Superior temporal gyrus (tissue), 1 donor: ENCODE results near the gene RAMACL.
A peak's percentile ranks its signal among the peaks of the same experiment; 100 is the strongest.

Source experiments
- DNase-seq: peaks from one replicate; pipeline ENCODE4 v3.0.0-alpha.2; 2016; ENCODE audit errors: extremely low spot score

RAMACL gene

DNA sequence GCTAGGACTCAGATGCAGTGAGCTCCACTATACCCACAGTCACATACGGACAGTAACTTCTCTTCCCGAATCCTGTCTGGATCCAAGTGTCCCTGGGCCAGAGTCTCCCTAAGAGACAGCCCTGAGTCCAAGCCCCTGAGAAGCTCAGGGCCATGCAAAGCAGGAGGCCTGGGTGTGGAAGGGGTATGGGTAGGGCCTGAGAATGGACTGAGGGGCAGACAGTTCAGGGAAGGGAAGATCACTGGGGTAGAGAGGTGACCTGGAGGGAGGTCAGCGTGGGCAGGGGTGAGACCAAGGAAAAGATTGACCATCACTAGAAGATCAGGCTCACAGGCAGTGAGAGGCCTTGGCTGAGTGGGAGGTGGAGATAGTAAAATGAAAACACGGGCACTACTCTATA is 31.8 kb upstream of the RAMACL start:
- DNase-seq = no peak

DNA sequence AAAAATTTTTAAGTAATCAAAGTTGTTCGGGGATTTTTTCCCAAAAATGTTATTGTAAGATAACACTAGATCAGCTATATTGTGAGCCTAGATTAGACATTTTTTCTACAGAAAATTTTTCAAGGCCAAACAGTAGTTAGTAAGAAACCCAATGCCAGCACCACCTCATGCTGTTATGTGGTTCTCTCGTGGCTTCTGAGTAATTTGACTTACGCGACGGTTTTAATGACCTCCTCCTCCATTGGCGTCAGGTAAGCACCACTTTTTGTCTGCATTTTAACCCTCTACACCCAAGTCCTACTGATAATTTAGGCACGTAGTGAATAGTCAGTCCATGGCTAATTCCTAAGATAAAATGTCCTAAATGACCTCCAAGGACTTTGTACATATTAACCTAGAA is 30.9 kb upstream of the RAMACL start:
- DNase-seq = no peak

DNA sequence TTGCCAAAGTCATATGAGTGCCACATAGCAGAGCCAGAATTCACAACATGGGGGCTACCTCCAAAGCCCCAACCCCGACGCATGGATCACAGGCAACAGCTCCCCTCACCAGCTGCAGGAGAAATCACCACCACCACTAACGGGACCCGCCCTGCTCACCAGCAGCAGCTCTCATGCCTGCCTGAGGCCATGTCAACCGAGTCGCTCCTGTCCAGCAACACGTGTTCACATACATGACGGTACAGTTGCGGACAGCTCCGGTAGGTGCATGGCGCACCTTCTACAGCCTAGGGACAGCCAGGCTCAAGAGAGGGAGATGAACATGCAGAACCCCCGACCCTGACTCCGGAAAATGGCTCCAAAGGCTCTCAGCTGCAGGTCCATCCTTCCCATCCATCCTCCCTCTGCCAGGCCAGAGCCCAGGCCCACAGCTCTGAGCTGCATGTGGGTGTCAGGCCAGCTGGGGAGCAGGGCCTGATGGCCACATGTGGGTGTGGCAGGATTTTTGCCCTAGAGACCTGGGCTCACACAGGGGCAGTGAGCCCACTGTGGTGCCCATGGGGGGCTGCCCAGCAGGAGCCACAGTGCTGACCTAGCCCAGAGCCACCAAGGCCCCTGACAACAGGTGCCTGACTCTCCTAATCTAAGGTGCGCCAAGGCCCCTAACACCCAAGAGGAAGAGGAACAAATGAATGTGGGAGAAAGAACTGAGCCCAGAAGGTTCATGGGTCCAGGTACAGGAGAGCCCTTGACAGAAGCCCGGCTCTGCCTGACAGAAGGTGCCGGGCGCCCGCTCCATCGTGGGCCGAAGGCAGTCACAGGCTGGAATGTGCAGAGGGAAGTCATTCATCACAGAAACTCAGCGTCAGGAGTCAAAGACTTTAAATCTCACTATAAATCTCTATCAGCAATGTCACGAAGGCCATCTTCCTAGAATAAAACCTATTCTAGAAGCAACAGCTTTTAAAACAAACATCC is 30.1 kb upstream of the RAMACL start:
- DNase-seq = no peak

DNA sequence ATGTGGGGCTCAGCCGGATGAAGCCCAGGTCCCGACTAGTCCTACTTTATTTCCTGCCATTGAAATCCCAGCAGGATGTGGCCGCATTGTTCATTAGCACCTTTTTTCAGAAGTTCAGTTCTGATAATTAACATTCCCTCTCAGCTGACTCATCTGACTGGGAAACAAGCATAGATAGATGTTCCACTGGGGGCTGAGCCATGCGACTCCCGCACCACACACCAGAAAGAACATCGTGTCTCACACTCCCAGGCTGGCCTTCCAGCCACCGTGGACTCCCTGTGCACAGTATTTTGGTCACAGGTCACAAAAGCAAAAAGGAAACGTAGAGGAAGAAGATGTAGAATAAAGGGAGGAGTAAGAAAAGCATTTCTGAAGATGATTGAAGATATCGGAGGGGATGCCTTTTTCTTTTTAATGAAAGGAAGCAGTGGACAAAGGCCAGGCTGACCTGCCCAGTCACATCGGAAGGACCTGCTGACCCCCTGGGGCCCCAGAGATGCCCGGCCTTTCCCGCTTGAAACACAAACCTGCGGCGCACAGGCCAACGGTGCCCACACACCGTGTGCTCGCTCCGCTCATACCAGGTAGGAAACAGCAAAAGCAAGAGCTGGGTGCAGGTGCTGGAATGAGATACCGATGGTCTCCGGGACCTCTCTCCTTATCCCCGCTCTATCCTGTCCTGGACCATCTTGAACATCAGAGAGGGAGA is 28.7 kb upstream of the RAMACL start:
- DNase-seq = no peak

DNA sequence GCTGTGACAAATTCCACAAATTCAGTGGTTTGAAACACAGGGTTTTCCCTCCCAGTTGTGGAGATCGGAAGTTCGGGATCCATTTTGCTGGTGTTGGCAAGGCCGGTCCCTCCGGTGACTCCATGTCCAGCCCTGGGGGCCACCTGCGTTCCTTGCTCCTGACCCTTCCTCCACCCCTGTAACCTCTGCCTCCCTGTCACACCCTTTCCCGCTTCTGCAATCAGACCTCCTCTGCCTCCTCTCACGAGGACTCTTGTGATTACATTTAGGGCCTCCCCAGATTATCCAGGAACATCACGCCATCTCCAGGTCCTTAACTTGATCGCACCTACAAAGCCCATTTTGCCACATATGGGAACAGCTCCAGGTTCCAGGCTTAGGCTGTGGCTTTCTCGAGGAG is 28.1 kb upstream of the RAMACL start:
- no peak for DNase-seq

DNA sequence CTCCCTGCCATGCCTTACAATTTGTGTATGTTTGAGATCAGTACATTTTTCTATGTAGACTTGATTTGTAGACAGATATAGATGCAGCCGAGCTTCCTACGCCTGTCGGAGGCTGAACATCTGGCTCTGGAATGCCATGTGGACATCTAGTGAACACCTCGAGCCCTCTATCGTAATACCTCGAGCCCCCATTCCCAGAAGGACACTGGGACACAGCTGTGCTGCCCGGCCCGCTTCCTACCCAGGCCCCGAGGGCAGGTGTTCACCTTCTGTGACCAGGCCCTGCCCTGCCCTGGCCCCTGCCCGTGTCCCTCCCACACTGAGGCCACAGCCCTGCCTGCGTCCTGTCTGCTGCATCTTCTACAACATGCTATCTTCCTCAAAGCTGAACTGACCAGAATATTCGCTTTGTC is 27.7 kb upstream of the RAMACL start:
- DNase-seq = no peak

DNA sequence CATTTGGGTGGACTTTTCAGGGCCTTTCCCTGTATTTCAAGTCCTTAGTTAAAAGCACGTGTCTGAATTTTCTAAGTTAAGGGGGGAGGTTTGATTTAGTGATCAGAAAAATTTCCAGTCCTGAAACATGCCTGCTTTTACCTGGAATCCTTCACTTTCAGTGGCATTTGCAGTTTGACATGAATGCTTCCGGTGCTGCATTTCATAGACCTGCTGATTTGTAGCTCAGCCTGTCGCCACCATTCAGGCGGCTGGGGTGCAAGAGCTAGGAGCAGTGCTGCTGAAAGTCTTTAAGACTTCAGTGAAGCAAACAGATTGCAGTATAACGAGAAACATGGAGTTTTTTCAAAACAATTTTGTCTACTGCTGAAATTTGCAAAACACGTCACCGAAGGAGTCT is 26.5 kb upstream of the RAMACL start:
- no peak for DNase-seq

DNA sequence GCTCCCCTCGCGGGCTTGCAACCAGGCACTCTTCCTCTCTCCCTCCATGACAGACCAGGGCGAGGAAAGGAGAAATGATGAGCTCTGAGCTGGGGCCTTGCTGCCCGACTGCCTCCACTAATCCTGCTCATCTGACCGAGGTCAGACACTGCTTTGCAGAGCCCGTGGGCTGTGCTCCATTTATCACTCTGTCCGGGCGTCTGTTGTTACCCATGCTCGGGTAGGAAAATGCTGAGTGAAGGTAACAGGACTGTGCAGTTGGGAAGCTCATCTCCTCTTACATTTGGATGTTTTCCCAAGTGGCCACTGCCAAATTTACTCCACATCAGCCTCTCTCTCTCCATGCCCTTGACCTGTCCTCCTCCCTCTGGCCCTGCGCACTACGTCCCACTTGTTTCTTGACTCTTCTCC is 26.0 kb upstream of the RAMACL start:
- no peak for DNase-seq

DNA sequence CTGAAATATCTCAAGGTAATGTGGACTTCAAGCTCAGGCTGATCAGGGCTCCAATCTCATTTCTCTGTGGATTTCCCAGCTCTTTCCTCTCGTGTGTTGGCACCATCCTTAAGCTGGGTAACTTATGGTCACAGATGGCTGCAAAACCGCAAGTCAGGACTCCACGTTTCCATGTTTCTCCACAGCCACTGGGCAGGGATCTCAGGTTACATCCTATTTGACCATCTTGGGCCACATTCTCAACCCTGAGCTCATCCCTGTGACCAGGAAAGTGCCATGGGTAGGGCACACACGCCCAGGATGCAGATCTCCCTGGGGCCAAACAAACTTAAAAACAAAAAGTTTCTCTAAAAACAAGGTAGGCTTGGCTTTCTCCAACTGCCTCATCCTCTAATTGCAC is 25.2 kb upstream of the RAMACL start:
- no peak for DNase-seq

DNA sequence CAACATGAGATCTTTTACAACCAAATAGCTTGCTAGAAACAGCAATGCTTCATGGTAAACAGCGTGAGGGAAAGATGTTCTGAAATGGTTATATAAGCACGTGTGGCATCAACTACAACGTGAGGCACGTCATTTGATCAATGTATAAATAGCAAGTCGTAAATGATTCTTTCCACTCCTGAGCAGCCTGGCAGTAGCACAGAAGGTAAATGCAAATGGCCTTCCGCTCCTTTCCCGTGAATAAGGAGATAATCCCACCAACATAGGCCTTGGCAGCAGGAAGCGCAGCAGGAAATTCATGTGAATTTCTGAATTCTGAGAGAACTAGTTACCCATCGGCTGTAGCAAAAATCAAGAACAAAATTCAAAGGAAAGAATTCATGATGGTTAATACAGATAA is 23.6 kb upstream of the RAMACL start:
- no peak for DNase-seq

DNA sequence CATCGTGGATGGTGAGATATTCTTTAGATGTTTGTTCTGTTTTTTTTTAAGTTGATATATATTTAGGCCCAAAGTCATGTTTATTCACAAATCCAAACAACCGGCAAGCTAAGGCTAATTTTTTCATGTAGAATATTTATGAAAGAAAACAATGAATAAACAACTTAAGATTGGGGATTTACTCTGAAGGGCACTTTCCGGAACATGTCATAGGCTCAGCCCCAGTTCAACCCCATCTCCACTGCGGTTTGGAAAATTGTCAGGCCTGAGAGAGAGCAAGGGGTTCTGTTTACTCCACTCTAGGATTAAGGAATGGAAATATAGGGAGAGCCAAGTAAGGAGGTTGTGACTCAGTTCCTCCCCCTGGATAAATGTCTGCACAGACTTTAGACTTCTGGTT is 22.3 kb upstream of the RAMACL start:
- no peak for DNase-seq

DNA sequence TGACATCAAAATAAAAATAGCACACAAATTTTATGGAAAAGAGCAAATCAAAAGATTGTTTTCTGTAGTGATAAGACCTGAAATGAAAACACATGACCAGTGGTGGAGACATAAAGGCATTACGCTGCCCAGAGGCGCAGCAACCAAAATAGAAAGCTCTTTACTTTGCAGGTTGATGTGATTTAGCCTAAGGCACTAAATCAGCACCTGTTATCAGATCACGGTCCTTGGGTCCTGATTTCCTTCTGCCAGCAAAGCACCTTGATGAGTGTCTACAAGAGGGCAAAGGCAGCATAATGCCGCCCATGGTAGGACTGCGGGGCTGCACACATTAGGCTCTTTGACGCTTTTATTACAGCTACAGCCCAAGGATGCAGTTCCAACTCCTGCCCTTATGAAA is 19.3 kb upstream of the RAMACL start:
- DNase-seq = no peak

DNA sequence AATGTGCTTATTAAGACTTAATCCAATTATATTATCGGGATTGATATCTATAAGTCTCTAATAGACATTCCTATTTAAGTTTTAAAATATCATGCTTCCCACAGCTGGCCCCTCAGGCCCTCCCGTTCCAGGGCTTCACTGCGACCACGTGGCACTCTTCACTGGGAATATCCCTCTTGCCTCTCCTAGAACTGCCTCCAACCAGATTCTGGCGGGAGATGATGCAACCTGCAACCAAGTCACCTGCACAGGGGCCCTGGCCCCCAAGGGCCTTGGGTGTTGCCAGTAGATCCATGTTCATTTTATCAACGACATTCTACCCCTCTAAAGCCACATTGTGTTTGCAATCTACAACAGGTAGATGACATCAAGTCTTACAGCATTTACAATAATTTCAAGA is 18.4 kb upstream of the RAMACL start:
- no peak for DNase-seq

DNA sequence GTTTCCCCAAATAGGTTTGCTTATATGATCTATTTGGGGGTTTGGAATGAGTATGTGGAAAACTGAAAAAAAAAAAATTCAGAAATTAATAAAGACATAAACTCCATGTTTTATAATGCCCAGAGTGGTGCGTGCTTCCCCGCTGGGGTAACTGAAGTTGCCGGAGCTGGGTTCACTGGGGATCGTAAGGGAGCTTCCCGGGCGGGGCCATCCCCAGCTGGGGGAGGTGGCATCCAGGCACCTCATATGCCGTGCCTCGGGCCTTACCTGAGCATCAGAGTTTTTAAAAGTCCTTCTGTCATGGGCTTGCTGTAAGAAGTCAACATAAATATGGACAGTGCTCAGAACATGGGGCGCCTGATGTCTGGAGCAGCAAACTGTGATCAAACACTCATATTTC is 17.9 kb upstream of the RAMACL start:
- no peak for DNase-seq

DNA sequence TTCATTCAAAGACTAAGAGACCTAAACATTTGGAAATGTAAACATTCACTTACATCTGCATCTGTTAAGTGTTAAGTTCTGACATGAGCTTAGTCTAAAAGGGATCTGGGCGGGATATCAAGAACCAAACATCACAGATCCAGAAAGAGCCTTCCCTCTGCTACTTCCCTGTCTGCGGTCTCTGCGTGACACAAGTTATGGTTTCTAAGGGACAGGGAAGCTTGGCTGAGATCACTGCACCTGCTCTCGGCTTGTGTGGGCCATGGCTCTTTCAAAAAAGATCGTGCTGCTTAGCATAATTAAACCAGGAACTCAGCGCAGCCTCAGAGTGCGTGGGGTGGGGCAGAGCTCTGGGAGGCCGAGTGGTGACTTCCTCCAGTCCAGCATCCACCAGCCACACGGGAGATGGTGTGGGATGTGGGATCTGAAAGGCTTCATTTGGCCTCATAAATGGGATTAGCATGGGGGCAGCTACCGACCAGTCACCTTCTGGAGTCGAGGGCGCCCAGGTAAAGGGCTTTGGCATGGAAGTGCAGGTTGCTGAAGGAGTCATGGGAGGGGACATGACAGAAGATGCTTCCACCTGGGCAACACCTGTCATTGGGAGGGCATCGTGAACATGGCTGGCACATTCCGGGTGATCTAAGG is 16.7 kb upstream of the RAMACL start:
- DNase-seq = no peak

DNA sequence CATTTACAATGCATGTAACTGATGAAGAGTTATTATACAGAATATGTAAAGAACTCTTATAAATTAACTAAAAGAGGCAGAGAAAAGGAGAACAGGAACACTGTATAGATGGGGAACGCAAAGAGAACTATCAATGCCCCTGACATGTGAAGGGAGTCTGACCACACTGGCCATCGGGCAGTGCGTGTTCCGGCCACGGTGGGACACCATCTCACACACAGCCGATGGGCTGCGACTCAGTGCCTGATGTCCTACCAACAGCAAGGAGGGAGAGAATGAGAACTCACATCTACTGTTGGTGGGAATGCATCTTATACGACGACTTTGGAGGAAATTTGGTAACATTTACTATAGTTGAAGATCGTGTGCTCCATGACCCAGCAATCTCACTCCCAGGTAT is 15.5 kb upstream of the RAMACL start:
- no peak for DNase-seq

DNA sequence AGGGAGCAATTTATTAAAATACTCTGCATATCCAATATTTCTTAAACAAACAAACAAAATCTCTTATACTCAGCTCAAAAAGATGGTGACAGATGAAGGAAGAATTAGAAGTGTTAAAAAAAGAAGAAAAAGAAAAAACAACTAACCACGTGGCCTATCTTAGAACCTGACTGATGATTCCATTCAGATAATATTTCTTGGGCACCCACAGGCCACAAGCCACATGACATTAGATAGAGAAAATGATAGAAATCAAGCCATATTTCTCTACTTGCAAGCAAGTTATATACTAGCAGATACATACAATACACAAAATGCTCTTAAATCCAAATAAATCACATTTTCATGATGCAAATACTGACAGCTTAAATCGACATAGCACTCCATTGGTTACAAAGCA is 14.5 kb upstream of the RAMACL start:
- no peak for DNase-seq

DNA sequence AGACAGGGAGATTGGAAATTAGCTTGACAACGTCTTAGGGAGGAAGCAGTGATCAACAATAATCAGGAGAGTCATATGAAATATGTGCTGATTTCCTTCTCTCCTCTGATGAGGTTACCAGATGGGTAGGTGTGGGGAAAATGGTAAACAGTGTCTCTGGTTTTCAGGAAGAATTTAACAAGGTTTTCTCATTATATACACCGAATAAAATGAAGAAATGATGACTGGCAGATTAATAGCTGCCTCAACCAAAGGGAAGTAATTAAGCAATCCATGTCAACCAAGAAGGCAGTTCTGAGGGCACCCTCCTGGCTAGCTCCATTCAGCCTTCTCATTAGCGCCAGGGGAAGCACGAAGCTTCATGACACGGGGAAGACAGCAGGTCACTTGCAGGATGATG is 12.7 kb upstream of the RAMACL start:
- no peak for DNase-seq

DNA sequence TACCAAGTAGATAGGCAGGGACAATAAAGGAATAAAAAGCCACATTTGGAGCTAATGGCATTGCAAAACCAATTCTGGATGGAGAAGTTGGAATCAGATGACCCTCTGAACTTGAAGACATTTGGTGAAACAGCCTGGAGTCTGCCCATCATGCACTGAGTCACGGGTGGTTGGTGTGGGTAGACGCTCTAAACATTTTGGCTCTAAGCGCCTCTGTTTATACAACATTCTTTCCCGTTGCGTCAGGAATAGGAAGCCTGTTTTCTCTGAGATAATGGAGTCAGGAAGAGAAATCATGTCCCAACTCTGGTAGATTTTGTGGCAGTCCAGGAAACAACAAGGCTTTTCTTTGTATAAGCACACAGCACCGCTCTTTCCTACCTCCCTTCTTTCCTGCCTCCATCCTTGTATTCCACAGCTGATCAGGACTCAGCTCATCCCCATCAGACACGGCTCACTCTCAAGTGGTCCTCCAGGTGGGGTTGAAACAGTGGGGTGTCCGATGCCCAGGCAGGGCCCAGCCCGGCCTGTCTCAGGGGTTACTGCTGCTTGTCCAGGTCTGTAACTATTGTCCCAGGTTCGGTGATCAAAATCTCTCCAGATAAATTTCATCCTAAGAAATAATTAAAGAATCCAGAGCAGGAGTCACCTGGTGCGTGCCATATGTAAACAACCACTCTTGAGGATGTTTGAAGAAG is 12.1 kb upstream of the RAMACL start:
- peak; percentile 64 for DNase-seq

DNA sequence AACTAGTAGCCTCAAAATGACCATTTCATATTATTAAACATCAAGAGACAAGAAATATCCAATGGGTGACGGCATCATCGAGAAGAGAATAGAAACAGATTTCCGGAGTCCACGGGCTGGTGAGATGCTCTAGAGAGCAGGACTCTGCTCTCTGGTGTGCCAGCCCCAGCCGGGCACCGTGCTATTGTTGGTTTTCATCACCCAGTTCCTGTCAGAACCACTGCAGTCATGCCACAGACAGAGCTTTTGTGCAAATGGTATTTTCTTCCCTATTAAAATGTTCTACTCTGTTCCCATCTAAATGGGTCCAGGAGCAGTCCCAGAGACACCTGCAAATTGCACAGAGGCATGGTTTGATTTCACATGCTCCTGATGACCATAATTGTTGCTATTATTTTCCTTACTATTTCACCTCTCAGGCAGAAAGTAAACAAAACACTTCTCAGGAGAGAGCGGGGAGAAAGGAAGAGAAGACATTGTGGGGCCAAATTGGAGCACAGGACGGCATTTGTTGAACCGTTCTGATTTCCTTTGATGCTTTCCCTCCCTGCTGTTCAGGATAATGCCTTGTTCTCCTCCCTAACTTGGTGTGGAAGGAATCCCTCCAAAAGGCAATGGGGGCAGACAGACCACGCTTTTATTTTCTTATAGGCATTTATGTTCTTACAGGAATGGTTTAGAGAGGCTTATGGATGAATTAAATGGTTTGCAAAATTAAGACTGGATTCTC is 11.4 kb upstream of the RAMACL start:
- peak; percentile 76 for DNase-seq

DNA sequence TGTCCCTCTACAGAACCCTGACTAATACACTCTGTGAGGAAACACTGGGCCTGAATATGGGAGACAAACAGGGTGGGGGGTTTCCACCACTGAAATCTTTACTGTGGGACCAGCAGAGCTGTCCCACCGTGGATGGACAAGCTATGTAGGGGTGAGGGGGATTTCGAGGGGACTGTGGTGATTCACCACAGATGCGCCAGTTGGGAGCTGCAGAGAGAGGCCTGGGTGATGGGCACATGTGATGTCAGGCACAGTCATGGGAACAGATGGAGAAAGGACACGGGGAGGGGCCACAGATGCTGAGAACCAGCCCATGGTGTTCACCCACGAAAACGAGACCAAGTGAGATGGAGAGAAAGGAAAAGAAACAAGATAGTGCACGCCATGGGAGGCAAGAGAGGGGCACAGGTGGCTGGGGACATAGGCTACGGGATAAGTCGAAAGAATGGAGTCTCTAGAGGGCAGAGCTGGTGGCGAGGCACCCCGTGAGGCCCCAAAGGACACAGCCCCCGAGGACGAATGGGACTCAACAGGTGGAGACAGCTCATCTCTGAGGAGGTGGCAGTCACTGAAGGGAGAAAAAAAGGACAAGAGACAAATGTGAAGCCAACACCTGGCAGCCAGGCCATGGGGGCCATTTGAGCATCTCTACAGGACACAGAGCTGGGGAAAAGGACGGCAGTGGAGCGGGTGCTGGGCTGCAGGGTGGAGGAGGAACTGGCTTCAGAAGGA is 10.5 kb upstream of the RAMACL start:
- DNase-seq = no peak
